HepG2 (cell line): ENCODE results near the gene BPIFB2. TPM values are rescaled to one million over a fixed set of nuclear protein-coding genes. Genes with fewer than 3 reads are reported as not detected.

Source experiments
- EP300 ChIP-seq, 3 experiments: sonication (generic) in 1 of 3; formaldehyde crosslinking in 1 of 3; IDR thresholded peaks; 2 replicates each; pipeline versions ENCODE4 v1.5.1 to v1.6.1; 2011 to 2020; ENCODE audit warnings: low read depth in 2 of 3, low read length in 2 of 3, borderline replicate concordance in 1 of 3, improper control_type of control experiment in 1 of 3, mild to moderate bottlenecking in 1 of 3, missing genetic modification reagents in 1 of 3, moderate library complexity in 1 of 3
- HMGA1 ChIP-seq: sonication (generic); formaldehyde crosslinking; conservative IDR thresholded peaks from 2 replicates; pipeline ENCODE4 v1.4.0; 2020; ENCODE audit warnings: missing genetic modification reagents
- SALL1 ChIP-seq: sonication (generic); formaldehyde crosslinking; IDR thresholded peaks from 2 replicates; pipeline ENCODE4 v1.8.0; 2022; ENCODE audit warnings: mild to moderate bottlenecking, missing genetic modification reagents
- SOX5 ChIP-seq: IDR thresholded peaks from 2 replicates; pipeline ENCODE4 v1.6.1; 2016; ENCODE audit warnings: borderline replicate concordance
- SPEN ChIP-seq: sonication (generic); formaldehyde crosslinking; IDR thresholded peaks from 2 replicates; pipeline ENCODE4 v1.5.1; 2020; ENCODE audit warnings: low read depth, mild to moderate bottlenecking, missing genetic modification reagents
- TFDP2 ChIP-seq: sonication (generic); formaldehyde crosslinking; IDR thresholded peaks from 2 replicates; pipeline ENCODE4 v1.4.0; 2020; ENCODE audit warnings: missing genetic modification reagents
- ZBTB38 ChIP-seq: sonication (generic); formaldehyde crosslinking; IDR thresholded peaks from 2 replicates; pipeline ENCODE4 v1.5.1; 2020; ENCODE audit warnings: mild to moderate bottlenecking, missing genetic modification reagents
- ZNF629 ChIP-seq: sonication (generic); formaldehyde crosslinking; conservative IDR thresholded peaks from 2 replicates; pipeline ENCODE4 v1.5.0; 2020; ENCODE audit warnings: missing genetic modification reagents
- ZNF768 ChIP-seq: sonication (generic); formaldehyde crosslinking; IDR thresholded peaks from 2 replicates; pipeline ENCODE4 v1.4.0; 2020; ENCODE audit warnings: missing genetic modification reagents
- polyA plus RNA-seq, 8 experiments: library from polyadenylated mRNA; depleted of rRNA in 3 of 8; stranded (reverse) in 7 of 8; unstranded in 1 of 8; fragments of >200 nt; fragmentation: Illumina TruSeq in 4 of 8; extraction: Trizol in 4 of 8; gene quantifications; 2 replicates each; pipeline versions ENCODE4 v1.2.1 to v1.2.3, GENCODE V29; 2011 to 2016; ENCODE audit warnings: low read depth in 4 of 8, missing spikeins in 1 of 8, mixed read lengths in 1 of 8; ENCODE audit not compliant: insufficient read depth in 1 of 8
- total RNA-seq, 5 experiments: library from RNA; depleted of rRNA; stranded (reverse); fragments of >200 nt; fragmentation: Illumina TruSeq; extraction: Trizol; gene quantifications; 2 replicates each; pipeline ENCODE4 v1.2.3, GENCODE V29; 2016; ENCODE audit warnings: low read depth in 1 of 5
- TF ChIP-seq, protein P1 (sequence below): sonication (generic); formaldehyde crosslinking; IDR thresholded peaks from 2 replicates; pipeline ENCODE4 v1.5.1; 2020; ENCODE audit warnings: mild to moderate bottlenecking, missing genetic modification reagents, moderate library complexity
- TF ChIP-seq, protein P2 (sequence below): IDR thresholded peaks from 2 replicates; pipeline ENCODE4 v1.6.1; 2016; ENCODE audit warnings: low read depth
- TF ChIP-seq, protein P3 (sequence below): IDR thresholded peaks from 2 replicates; pipeline ENCODE4 v1.6.1; 2016
- TF ChIP-seq, protein P4 (sequence below): sonication (generic); formaldehyde crosslinking; IDR thresholded peaks from 2 replicates; pipeline ENCODE4 v1.5.0; 2020; ENCODE audit warnings: mild to moderate bottlenecking, missing genetic modification reagents
- TF ChIP-seq, protein P5 (sequence below): sonication (generic); formaldehyde crosslinking; IDR thresholded peaks from 2 replicates; pipeline ENCODE4 v1.5.0; 2020; ENCODE audit warnings: mild to moderate bottlenecking, missing genetic modification reagents, moderate library complexity

The BPIFB2 gene
- total and polyA plus RNA-seq, 2 of the 13 experiments (the other 11 are each of a cell fraction or from before 2014, with no cell fraction given): 54.5 to 902 TPM

GRCh38 chr20:32975698-32976674 is 31.5 kb upstream of the BPIFB2 start (continued):
- TF ChIP-seq, protein P1, sequence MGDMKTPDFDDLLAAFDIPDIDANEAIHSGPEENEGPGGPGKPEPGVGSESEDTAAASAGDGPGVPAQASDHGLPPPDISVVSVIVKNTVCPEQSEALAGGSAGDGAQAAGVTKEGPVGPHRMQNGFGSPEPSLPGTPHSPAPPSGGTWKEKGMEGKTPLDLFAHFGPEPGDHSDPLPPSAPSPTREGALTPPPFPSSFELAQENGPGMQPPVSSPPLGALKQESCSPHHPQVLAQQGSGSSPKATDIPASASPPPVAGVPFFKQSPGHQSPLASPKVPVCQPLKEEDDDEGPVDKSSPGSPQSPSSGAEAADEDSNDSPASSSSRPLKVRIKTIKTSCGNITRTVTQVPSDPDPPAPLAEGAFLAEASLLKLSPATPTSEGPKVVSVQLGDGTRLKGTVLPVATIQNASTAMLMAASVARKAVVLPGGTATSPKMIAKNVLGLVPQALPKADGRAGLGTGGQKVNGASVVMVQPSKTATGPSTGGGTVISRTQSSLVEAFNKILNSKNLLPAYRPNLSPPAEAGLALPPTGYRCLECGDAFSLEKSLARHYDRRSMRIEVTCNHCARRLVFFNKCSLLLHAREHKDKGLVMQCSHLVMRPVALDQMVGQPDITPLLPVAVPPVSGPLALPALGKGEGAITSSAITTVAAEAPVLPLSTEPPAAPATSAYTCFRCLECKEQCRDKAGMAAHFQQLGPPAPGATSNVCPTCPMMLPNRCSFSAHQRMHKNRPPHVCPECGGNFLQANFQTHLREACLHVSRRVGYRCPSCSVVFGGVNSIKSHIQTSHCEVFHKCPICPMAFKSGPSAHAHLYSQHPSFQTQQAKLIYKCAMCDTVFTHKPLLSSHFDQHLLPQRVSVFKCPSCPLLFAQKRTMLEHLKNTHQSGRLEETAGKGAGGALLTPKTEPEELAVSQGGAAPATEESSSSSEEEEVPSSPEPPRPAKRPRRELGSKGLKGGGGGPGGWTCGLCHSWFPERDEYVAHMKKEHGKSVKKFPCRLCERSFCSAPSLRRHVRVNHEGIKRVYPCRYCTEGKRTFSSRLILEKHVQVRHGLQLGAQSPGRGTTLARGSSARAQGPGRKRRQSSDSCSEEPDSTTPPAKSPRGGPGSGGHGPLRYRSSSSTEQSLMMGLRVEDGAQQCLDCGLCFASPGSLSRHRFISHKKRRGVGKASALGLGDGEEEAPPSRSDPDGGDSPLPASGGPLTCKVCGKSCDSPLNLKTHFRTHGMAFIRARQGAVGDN (CRISPR knock-in tag): peak; percentile 79
- TF ChIP-seq, protein P2, sequence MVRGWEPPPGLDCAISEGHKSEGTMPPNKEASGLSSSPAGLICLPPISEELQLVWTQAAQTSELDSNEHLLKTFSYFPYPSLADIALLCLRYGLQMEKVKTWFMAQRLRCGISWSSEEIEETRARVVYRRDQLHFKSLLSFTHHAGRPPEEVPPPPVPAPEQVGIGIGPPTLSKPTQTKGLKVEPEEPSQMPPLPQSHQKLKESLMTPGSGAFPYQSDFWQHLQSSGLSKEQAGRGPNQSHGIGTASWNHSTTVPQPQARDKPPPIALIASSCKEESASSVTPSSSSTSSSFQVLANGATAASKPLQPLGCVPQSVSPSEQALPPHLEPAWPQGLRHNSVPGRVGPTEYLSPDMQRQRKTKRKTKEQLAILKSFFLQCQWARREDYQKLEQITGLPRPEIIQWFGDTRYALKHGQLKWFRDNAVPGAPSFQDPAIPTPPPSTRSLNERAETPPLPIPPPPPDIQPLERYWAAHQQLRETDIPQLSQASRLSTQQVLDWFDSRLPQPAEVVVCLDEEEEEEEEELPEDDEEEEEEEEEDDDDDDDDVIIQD (CRISPR knock-in tag): no peak; the same call in 1 of the 2 replicates
- no peak for TF ChIP-seq EP300 (IDR thresholded peaks at IDR 0.05; ENCODE audit: low read depth in 2 of 2, low read length in 2 of 2)
- TF ChIP-seq EP300 (CRISPR knock-in tag; IDR thresholded peaks at IDR 0.05; ENCODE audit: borderline replicate concordance): peak; percentile 27; the same call in 1 of the 2 replicates
- TF ChIP-seq ZBTB38 (CRISPR knock-in tag): no peak
- TF ChIP-seq, protein P3, sequence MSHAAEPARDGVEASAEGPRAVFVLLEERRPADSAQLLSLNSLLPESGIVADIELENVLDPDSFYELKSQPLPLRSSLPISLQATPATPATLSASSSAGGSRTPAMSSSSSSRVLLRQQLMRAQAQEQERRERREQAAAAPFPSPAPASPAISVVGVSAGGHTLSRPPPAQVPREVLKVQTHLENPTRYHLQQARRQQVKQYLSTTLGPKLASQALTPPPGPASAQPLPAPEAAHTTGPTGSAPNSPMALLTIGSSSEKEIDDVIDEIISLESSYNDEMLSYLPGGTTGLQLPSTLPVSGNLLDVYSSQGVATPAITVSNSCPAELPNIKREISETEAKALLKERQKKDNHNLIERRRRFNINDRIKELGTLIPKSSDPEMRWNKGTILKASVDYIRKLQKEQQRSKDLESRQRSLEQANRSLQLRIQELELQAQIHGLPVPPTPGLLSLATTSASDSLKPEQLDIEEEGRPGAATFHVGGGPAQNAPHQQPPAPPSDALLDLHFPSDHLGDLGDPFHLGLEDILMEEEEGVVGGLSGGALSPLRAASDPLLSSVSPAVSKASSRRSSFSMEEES (CRISPR knock-in tag): peak; percentile 95
- peak; percentile 46; the same call in 1 of the 2 replicates for TF ChIP-seq SPEN
- TF ChIP-seq ZNF629 (CRISPR knock-in tag): peak; percentile 56
- TF ChIP-seq SOX5 (CRISPR knock-in tag): peak; percentile 71
- peak; percentile 29; the same call in 1 of the 2 replicates for TF ChIP-seq ZNF768
- TF ChIP-seq HMGA1: no peak
- TF ChIP-seq, protein P4, sequence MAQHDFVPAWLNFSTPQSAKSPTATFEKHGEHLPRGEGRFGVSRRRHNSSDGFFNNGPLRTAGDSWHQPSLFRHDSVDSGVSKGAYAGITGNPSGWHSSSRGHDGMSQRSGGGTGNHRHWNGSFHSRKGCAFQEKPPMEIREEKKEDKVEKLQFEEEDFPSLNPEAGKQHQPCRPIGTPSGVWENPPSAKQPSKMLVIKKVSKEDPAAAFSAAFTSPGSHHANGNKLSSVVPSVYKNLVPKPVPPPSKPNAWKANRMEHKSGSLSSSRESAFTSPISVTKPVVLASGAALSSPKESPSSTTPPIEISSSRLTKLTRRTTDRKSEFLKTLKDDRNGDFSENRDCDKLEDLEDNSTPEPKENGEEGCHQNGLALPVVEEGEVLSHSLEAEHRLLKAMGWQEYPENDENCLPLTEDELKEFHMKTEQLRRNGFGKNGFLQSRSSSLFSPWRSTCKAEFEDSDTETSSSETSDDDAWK (CRISPR knock-in tag): no peak
- TF ChIP-seq TFDP2 (CRISPR knock-in tag): no peak
- TF ChIP-seq, protein P5, sequence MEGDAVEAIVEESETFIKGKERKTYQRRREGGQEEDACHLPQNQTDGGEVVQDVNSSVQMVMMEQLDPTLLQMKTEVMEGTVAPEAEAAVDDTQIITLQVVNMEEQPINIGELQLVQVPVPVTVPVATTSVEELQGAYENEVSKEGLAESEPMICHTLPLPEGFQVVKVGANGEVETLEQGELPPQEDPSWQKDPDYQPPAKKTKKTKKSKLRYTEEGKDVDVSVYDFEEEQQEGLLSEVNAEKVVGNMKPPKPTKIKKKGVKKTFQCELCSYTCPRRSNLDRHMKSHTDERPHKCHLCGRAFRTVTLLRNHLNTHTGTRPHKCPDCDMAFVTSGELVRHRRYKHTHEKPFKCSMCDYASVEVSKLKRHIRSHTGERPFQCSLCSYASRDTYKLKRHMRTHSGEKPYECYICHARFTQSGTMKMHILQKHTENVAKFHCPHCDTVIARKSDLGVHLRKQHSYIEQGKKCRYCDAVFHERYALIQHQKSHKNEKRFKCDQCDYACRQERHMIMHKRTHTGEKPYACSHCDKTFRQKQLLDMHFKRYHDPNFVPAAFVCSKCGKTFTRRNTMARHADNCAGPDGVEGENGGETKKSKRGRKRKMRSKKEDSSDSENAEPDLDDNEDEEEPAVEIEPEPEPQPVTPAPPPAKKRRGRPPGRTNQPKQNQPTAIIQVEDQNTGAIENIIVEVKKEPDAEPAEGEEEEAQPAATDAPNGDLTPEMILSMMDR (CRISPR knock-in tag): peak; percentile 8; the same call in 1 of the 2 replicates
- TF ChIP-seq SALL1 (CRISPR knock-in tag): peak; percentile 69
